Endothelial cell of umbilical vein (primary cell): Measurements from ENCODE around the gene ABCB7.

Experiments
- CTCF ChIP-seq, 2 donors: IDR thresholded peaks; 1 replicate in 1 of 2; 2 replicates in 1 of 2; pipeline ENCODE4 v1.5.1; 2011; ENCODE audit warnings: low read length in 2 of 2, mild to moderate bottlenecking in 2 of 2, moderate library complexity in 2 of 2, control low read depth in 1 of 2, inconsistent platforms in 1 of 2, low read depth in 1 of 2; ENCODE audit not compliant: insufficient read depth in 1 of 2; ENCODE audit errors: extremely low read depth in 1 of 2
- EZH2 ChIP-seq: IDR thresholded peaks from 2 replicates; pipeline ENCODE4 v1.6.1; 2012; ENCODE audit warnings: borderline replicate concordance, low read depth, mild to moderate bottlenecking, moderate library complexity, low read length, inconsistent platforms; ENCODE audit not compliant: severe bottlenecking
- POLR2A ChIP-seq: IDR thresholded peaks from 2 replicates; pipeline ENCODE4 v1.6.1; 2012; ENCODE audit warnings: low read depth, mild to moderate bottlenecking, control low read depth, low read length
- POLR2AphosphoS5 ChIP-seq: IDR thresholded peaks from 2 replicates; pipeline ENCODE4 v1.6.1; 2012; ENCODE audit warnings: low read depth, mild to moderate bottlenecking, control low read depth, low read length, moderate library complexity; ENCODE audit not compliant: insufficient read depth

GRCh38 chrX:75151827-75152592 is 4.1 kb downstream of the ABCB7 start:
- TF ChIP-seq POLR2AphosphoS5 (no peak), EZH2 (no peak), CTCF (IDR thresholded peaks at IDR 0.05; ENCODE audit: extremely low read depth in 1 of 2, insufficient read depth in 1 of 2, low read depth in 1 of 2, low read length in 2 of 2) (no peak), POLR2A (no peak)
